Heart left ventricle (tissue), 16 donors: ENCODE measurements around the gene LCP2. TPM values are rescaled to one million over a fixed set of nuclear protein-coding genes. Genes with fewer than 3 reads are reported as not detected.
A peak's percentile ranks its signal among the peaks of the same experiment; 100 is the strongest.

Source experiments
- ATAC-seq, 4 donors: fragments of 200-7000 bp; cut with Tn5 transposase; one replicate each; pipeline ENCODE4 v1.9.1; 2020 to 2022; ENCODE audit warnings: moderate library complexity in 4 of 4, mild to moderate bottlenecking in 3 of 4, moderate number of reproducible peaks in 1 of 4
- DNase-seq, 5 donors: peaks; one replicate each; pipeline ENCODE4 v3.0.0-alpha.2; 2020
- H3K27ac ChIP-seq, 12 donors: fragments of 200-600 bp; sonication (generic) in 4 of 12; one replicate each; pipeline versions ENCODE4 v1.5.0 to v1.8.0; 2016 to 2022; ENCODE audit warnings: mild to moderate bottlenecking in 2 of 12
- H3K27me3 ChIP-seq, 9 donors: fragments of 200-600 bp; sonication (generic) in 2 of 9; one replicate each; pipeline versions ENCODE4 v1.5.1 to v1.8.0; 2016 to 2022; ENCODE audit warnings: mild to moderate bottlenecking in 3 of 9
- H3K36me3 ChIP-seq, 9 donors: fragments of 200-600 bp; sonication (generic) in 2 of 9; one replicate each; pipeline versions ENCODE4 v1.5.0 to v1.8.0; 2018 to 2022; ENCODE audit warnings: mild to moderate bottlenecking in 2 of 9
- H3K4me1 ChIP-seq, 12 donors: fragments of 200-600 bp; sonication (generic) in 4 of 12; one replicate each; pipeline versions ENCODE4 v1.5.0 to v1.8.0; 2016 to 2022; ENCODE audit warnings: mild to moderate bottlenecking in 3 of 12
- H3K4me3 ChIP-seq, 12 donors: fragments of 200-600 bp; sonication (generic) in 4 of 12; one replicate each; pipeline versions ENCODE4 v1.5.0 to v1.8.0; 2017 to 2022; ENCODE audit warnings: mild to moderate bottlenecking in 9 of 12, moderate library complexity in 4 of 12
- H3K9me3 ChIP-seq, 12 donors: fragments of 200-600 bp; sonication (generic) in 4 of 12; one replicate each; pipeline versions ENCODE4 v1.5.0 to v1.8.0; 2016 to 2022; ENCODE audit warnings: mild to moderate bottlenecking in 1 of 12
- CTCF ChIP-seq, 12 donors: fragments of 200-600 bp; sonication (generic) in 4 of 12; IDR thresholded peaks; one replicate each; pipeline versions ENCODE4 v1.5.0 to v1.8.0; 2018 to 2022; ENCODE audit warnings: antibody characterized with exemption in 12 of 12, mild to moderate bottlenecking in 5 of 12
- POLR2A ChIP-seq, 2 donors: fragments of 450-650 bp; IDR thresholded peaks; one replicate each; pipeline ENCODE4 v1.6.1; 2017; ENCODE audit warnings: antibody characterized with exemption in 2 of 2, mild to moderate bottlenecking in 2 of 2, moderate library complexity in 2 of 2
- WGBS, 4 donors: extraction: QIAGEN DNeasy Blood & Tissue Kit in 2 of 4; methylation state at CpG; one replicate each; pipeline versions ENCODE4 v1.1.5 to v1.1.7; 2013 to 2018; 5-methylcytosine and 5-hydroxymethylcytosine counted together
- intact Hi-C, 10 donors: fragments of 100-400 bp; cut with DNase I; formaldehyde crosslinking; loops; one replicate each; pipeline versions ENCODE4 v1.11.1 to v1.14.2; 2022
- long read RNA-seq, 3 donors: library from polyadenylated mRNA; unstranded; transcript quantifications; one replicate each; pipeline ENCODE4 v2.0.0, GENCODE V29; 2020 to 2021
- polyA plus RNA-seq, 2 donors: library from polyadenylated mRNA; stranded (reverse); fragments of 200-250 nt; gene quantifications; one replicate each; pipeline ENCODE4 v1.2.3, GENCODE V29; 2013
- total RNA-seq, 9 donors: library from RNA; depleted of rRNA in 2 of 9; stranded (reverse); fragments of >200 nt in 2 of 9; fragmentation: NEBNext Ultra II Directional in 3 of 9; extraction: Animal tissue kit (Norgen Biotek cat#: 25700) in 3 of 9; gene quantifications; one replicate each; pipeline versions ENCODE4 v1.1.0 to v1.2.4, GENCODE V29; 2016 to 2023
- donor health status: ischemic (EF 13 %, LVEDD 7.1; RV severe dilation, severe dysfunction).
- donor health status: healthy with polysubstance abuse.
- donor health status: DM: no; HTN: yes; CAD: no.
- donor health status: DM: no; HTN: no; CAD: no.
- donor health status: ischemic (EF 25% LVEDD 6.9; RV normal size, moderate dysfunction).
- donor health status: ischemic (EF 25% LVEDD 5.7; RV mildly dilated, moderate dysfunction).
- donor health status: healthy.
- donor health status: DM: yes; HTN: yes; CAD: no.
- donor health status: ischemic (EF 35%, LVEDD 5.7; RV mildly dilated, moderate dysfunction).
- donor health status: nonischemic (EF 11% LVEDD 7.7; RV severe dilation, severe dysfunction).
- donor health status: DM: yes; HTN: yes; CAD: no.
- donor health status: PGD.
- donor health status: ischemic (EF 29% LVEDD 5.4; RV normal size, mild dysfunction).
- donor health status: nonischemic (EF 23%, LVEDD 6.1; RV moderate dilation, normal function).

The LCP2 gene
- 10 to 100 TPM in 2 of 9 donors, 1 to 10 TPM in 7; 2.8 to 73.7 (median 6.1) TPM for total RNA-seq
- polyA plus RNA-seq = 1 to 10 TPM; 2.2 to 3.1 TPM
- long read RNA-seq, donor 1 = 0 reads
- long read RNA-seq, donor 2, partial matches to known transcripts = 2 of 2 reads
- long read RNA-seq, donor 2, other reads (novel, unspliced or antisense) = 0 of 2 reads
- long read RNA-seq, donor 3 = 0 reads

- TF ChIP-seq POLR2A (IDR thresholded peaks at IDR 0.05) = peak in 1 of 2 donors; percentile 20
- no peak for TF ChIP-seq CTCF (IDR thresholded peaks at IDR 0.05)
- intact Hi-C loops = loop anchor here in 2 of 10 donors (5.0 kb wide), 1 partner anchor 34 kb away; no protein-coding TSS in a partner anchor
Measured at GRCh38 chr5:170297589-170298462, at the start of gene LCP2. Gene LCP2 (minus strand): TSS chr5:170297777. CDS start chr5:170297611, 166 bp downstream.

GRCh38 chr5:170347022-170347567 is 49.5 kb upstream of the LCP2 start:
- Histone ChIP-seq H3K27me3 (peaks cover 0 to 23% (median 4%) of the 10 kb centered on the region in 9 donors), H3K27ac (no peak overlapping the region), H3K4me1 (peaks cover 0 to 12% (median 0%) of the 10 kb centered on the region in 12 donors), H3K36me3 (no peaks in the 10 kb centered on the region), H3K4me3 (no peak overlapping the region), H3K9me3 (peaks cover 0 to 7% (median 0%) of the 10 kb centered on the region in 12 donors)
- intact Hi-C loops = loop anchor here in 4 of 10 donors (5.0 kb wide), 3 partner anchors 80 to 120 kb away; partner anchors contain the start of gene C5orf58 (in 1 of the 4)
- ATAC-seq = no peak
- DNase-seq = no peak
- TF ChIP-seq CTCF (IDR thresholded peaks at IDR 0.05) = no peak
- TF ChIP-seq POLR2A (IDR thresholded peaks at IDR 0.05) = no peak
- 90 to 96% (median 94%) methylated on average over 9 of the region's 9 CpGs for WGBS, 4 donors

More at GRCh38 chr5:170297589-170298462, at the start of gene LCP2:
- Histone ChIP-seq H3K27ac (peak within 1 kb of the TSS; percentile 64 to 99 (median 80)), H3K9me3 (no peaks in the 10 kb centered on the region), H3K36me3 (peaks cover 0 to 27% (median 0%) of the 10 kb centered on the region in 9 donors), H3K4me3 (peak within 1 kb of the TSS; percentile 33 to 80 (median 56)), H3K27me3 (no peaks in the 10 kb centered on the region), H3K4me1 (peaks cover 0 to 73% (median 6%) of the 10 kb centered on the region in 12 donors)
- DNase-seq = peak in 1 of 5 donors; percentile 37
- 57 to 74% (median 58%) methylated on average over 10 of the region's 10 CpGs for WGBS, 4 donors
- peak; percentile 25 to 74 (median 55) for ATAC-seq

- TF ChIP-seq CTCF (IDR thresholded peaks at IDR 0.05) (no peak), POLR2A (IDR thresholded peaks at IDR 0.05) (no peak)
- no peak overlapping the region for H3K27ac ChIP-seq
- intact Hi-C loops = loop anchor here in 4 of 10 donors (5.0 kb wide), 3 partner anchors 79 to 119 kb away; partner anchors contain the start of gene C5orf58 (in 1 of the 4)
- no peak overlapping the region for H3K4me3 ChIP-seq
- H3K27me3 ChIP-seq = peaks cover 0 to 18% (median 4%) of the 10 kb centered on the region in 9 donors
- 97 to 100% (median 98%) methylated on average over 1 of the region's 1 CpG for WGBS, 4 donors
- no peak for ATAC-seq
- no peak for DNase-seq
- H3K4me1 ChIP-seq = peaks cover 0 to 12% (median 0%) of the 10 kb centered on the region in 12 donors
- H3K9me3 ChIP-seq = peaks cover 0 to 7% (median 0%) of the 10 kb centered on the region in 12 donors
- no peaks in the 10 kb centered on the region for H3K36me3 ChIP-seq
Measured at GRCh38 chr5:170345971-170346370, 48.4 kb upstream of the LCP2 start.
